CD14-positive monocyte (primary cell): ENCODE measurements around the gene ACVR1. TPM values are rescaled to one million over a fixed set of nuclear protein-coding genes. Genes with fewer than 3 reads are reported as not detected.
A peak's percentile ranks its signal among the peaks of the same experiment; 100 is the strongest.

ENCODE experiments used
- DNase-seq, 3 donors: peaks; one replicate each; pipeline ENCODE4 v3.0.0-alpha.2; 2011 to 2022
- H2AFZ ChIP-seq: 2 replicates; pipeline ENCODE4 v1.6.0; 2012; ENCODE audit warnings: mild to moderate bottlenecking, low read depth, low read length, inconsistent platforms; ENCODE audit not compliant: insufficient read depth, poor library complexity, severe bottlenecking
- H3K27ac ChIP-seq, 2 donors: 1 replicate in 1 of 2; 2 replicates in 1 of 2; pipeline ENCODE4 v1.5.1; 2012 to 2013; ENCODE audit warnings: low read length in 2 of 2, control low read depth in 1 of 2, inconsistent platforms in 1 of 2, low read depth in 1 of 2, mild to moderate bottlenecking in 1 of 2
- H3K27me3 ChIP-seq, 2 donors: one replicate each; pipeline versions ENCODE4 v1.6.0 to v1.6.1; 2011 to 2013; ENCODE audit warnings: low read length in 2 of 2; ENCODE audit not compliant: control insufficient read depth in 2 of 2, insufficient read depth in 2 of 2
- H3K36me3 ChIP-seq, 2 donors: replicated peaks in 1 of 2; 1 replicate in 1 of 2; 2 replicates in 1 of 2; pipeline versions ENCODE4 v1.5.1 to v1.6.1; 2012 to 2013; ENCODE audit warnings: low read length in 2 of 2, control low read depth in 1 of 2, inconsistent platforms in 1 of 2, mild to moderate bottlenecking in 1 of 2; ENCODE audit not compliant: insufficient read depth in 2 of 2, control insufficient read depth in 1 of 2
- H3K4me1 ChIP-seq, 2 donors: 1 replicate in 1 of 2; 2 replicates in 1 of 2; pipeline versions ENCODE4 v1.5.1 to v1.6.1; 2012 to 2013; ENCODE audit warnings: low read length in 2 of 2, control low read depth in 1 of 2, inconsistent platforms in 1 of 2, mild to moderate bottlenecking in 1 of 2, moderate library complexity in 1 of 2; ENCODE audit not compliant: insufficient read depth in 2 of 2, control insufficient read depth in 1 of 2
- H3K4me2 ChIP-seq: replicated peaks from 2 replicates; pipeline ENCODE3; 2012; ENCODE audit warnings: low read length, moderate library complexity, mild to moderate bottlenecking; ENCODE audit not compliant: poor library complexity, severe bottlenecking; ENCODE audit errors: extremely low read depth
- H3K4me3 ChIP-seq, 3 experiments: fragments of 200-600 bp in 1 of 3; sonication (generic) in 1 of 3; replicated peaks in 1 of 3; 1 replicate in 2 of 3; 2 replicates in 1 of 3; pipeline ENCODE4 v1.5.1; 2011 to 2013; ENCODE audit warnings: low read length in 3 of 3, mild to moderate bottlenecking in 3 of 3, control low read depth in 2 of 3, low read depth in 2 of 3, inconsistent platforms in 1 of 3, moderate library complexity in 1 of 3
- H3K79me2 ChIP-seq: 2 replicates; pipeline ENCODE4 v1.6.0; 2012; ENCODE audit warnings: mild to moderate bottlenecking, control low read depth, inconsistent platforms, low read length, moderate library complexity; ENCODE audit not compliant: insufficient read depth
- H3K9ac ChIP-seq: 2 replicates; pipeline ENCODE4 v1.6.0; 2017; ENCODE audit warnings: low read length, mild to moderate bottlenecking; ENCODE audit not compliant: insufficient read depth, poor library complexity, severe bottlenecking
- H3K9me3 ChIP-seq, 2 donors: replicated peaks in 1 of 2; 1 replicate in 1 of 2; 2 replicates in 1 of 2; pipeline versions ENCODE4 v1.5.1 to v1.6.1; 2012 to 2013; ENCODE audit warnings: low read length in 2 of 2, control low read depth in 1 of 2; ENCODE audit not compliant: control insufficient read depth in 1 of 2, insufficient read depth in 1 of 2
- H4K20me1 ChIP-seq: 2 replicates; pipeline ENCODE4 v1.6.0; 2012; ENCODE audit warnings: mild to moderate bottlenecking, low read length, control low read depth, moderate library complexity; ENCODE audit not compliant: insufficient read depth
- H3K27ac Mint-ChIP-seq, 7 donors: one replicate each; pipeline ENCODE4 v1.8.0; 2020; ENCODE audit warnings: mild to moderate bottlenecking in 7 of 7, mixed read lengths in 7 of 7, moderate library complexity in 6 of 7, inconsistent platforms in 2 of 7
- H3K27me3 Mint-ChIP-seq, 3 donors: one replicate each; pipeline ENCODE4 v1.8.0; 2021 to 2022; ENCODE audit warnings: low read depth in 3 of 3, mild to moderate bottlenecking in 3 of 3, mixed read lengths in 3 of 3, moderate library complexity in 3 of 3, inconsistent platforms in 1 of 3
- H3K36me3 Mint-ChIP-seq, 2 donors: one replicate each; pipeline ENCODE4 v1.8.0; 2020; ENCODE audit warnings: mixed read lengths in 2 of 2, inconsistent platforms in 1 of 2, mild to moderate bottlenecking in 1 of 2
- H3K4me1 Mint-ChIP-seq: one replicate; pipeline ENCODE4 v1.8.0; 2020; ENCODE audit warnings: mild to moderate bottlenecking, mixed read lengths
- H3K4me3 Mint-ChIP-seq, 2 donors: one replicate each; pipeline ENCODE4 v1.8.0; 2020; ENCODE audit warnings: mild to moderate bottlenecking in 2 of 2, mixed read lengths in 2 of 2, moderate library complexity in 1 of 2
- H3K9me3 Mint-ChIP-seq, 7 donors: one replicate each; pipeline ENCODE4 v1.8.0; 2020 to 2022; ENCODE audit warnings: mixed read lengths in 7 of 7, mild to moderate bottlenecking in 6 of 7, moderate library complexity in 6 of 7, inconsistent platforms in 2 of 7
- WGBS: methylation state at CpG from one replicate; pipeline ENCODE4 v1.1.5; 2013; ENCODE audit warnings: missing lambda C conversion rate; ENCODE audit not compliant: insufficient coverage; 5-methylcytosine and 5-hydroxymethylcytosine counted together
- intact Hi-C, 2 donors: fragments of 100-400 bp; cut with micrococcal nuclease; formaldehyde crosslinking; loops; one replicate each; pipeline versions ENCODE4 v1.15.0 to v1.15.1; 2023
- polyA plus RNA-seq, 3 donors: library from polyadenylated mRNA; depleted of rRNA in 1 of 3; unstranded in 2 of 3; stranded (reverse) in 1 of 3; fragments of 300-500 nt in 2 of 3; fragments of >200 nt in 1 of 3; fragmentation: Illumina TruSeq in 2 of 3; gene quantifications; 1 replicate in 2 of 3; 2 replicates in 1 of 3; pipeline ENCODE4 v1.2.3, GENCODE V29; 2012 to 2021
- TF ChIP-seq, protein P1 (sequence below): fragments of 200-600 bp; IDR thresholded peaks from one replicate; pipeline ENCODE4 v1.8.0; 2022; ENCODE audit warnings: antibody characterized with exemption, mild to moderate bottlenecking

ACVR1 gene
- polyA plus RNA-seq, 3 donors, result 2.8 to 13.4 (median 4.9) TPM

DNA sequence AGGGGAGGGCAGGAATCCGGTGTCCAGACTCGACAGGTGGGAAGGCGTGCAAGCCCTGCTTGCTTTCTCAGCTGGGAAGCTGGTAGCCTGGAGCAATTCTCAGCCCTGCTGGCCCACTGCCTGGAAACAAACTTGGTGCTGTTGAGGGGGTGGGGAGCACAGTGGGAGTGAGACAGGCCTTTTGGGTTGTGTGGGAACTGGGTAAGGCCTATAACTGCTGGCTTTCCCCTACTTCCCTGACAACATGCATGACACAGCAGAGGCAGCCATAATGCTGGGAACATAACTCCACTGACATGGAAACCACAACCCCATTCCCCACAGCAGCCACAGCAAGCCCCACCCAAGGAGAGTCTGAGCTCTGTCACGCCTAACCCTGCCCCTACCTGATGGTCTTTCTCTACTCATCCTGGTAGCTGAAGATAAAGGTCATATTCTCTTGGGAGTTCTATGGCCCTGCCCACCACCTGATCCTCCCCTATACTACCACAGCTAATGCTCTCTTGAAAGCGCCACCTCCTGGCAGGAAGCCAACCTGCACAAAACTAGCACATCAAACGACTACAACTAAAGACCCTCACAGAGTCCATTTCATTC is 124.6 kb downstream of the ACVR1 start:
- no peak overlapping the region for H3K27ac ChIP-seq
- Mint-ChIP-seq H3K27me3 (no peaks in the 10 kb centered on the region), H3K9me3 (peaks cover 6 to 42% (median 13%) of the 10 kb centered on the region in 7 donors), H3K4me3 (no peak overlapping the region), H3K27ac (peak overlapping the region in 1 of 7 donors; percentile 43), H3K36me3 (peaks cover 74 to 76% of the 10 kb centered on the region in 2 donors), H3K4me1 (no peaks in the 10 kb centered on the region)
- H3K4me2 ChIP-seq, result no peak overlapping the region
- peaks cover 0 to 79% of the 10 kb centered on the region in 2 donors for H3K36me3 ChIP-seq
- TF ChIP-seq, protein P1, sequence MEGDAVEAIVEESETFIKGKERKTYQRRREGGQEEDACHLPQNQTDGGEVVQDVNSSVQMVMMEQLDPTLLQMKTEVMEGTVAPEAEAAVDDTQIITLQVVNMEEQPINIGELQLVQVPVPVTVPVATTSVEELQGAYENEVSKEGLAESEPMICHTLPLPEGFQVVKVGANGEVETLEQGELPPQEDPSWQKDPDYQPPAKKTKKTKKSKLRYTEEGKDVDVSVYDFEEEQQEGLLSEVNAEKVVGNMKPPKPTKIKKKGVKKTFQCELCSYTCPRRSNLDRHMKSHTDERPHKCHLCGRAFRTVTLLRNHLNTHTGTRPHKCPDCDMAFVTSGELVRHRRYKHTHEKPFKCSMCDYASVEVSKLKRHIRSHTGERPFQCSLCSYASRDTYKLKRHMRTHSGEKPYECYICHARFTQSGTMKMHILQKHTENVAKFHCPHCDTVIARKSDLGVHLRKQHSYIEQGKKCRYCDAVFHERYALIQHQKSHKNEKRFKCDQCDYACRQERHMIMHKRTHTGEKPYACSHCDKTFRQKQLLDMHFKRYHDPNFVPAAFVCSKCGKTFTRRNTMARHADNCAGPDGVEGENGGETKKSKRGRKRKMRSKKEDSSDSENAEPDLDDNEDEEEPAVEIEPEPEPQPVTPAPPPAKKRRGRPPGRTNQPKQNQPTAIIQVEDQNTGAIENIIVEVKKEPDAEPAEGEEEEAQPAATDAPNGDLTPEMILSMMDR, result no peak
- no peaks in the 10 kb centered on the region for H4K20me1 ChIP-seq
- no peaks in the 10 kb centered on the region for H3K4me1 ChIP-seq
- H2AFZ ChIP-seq, result no peak overlapping the region
- intact Hi-C loops, result no loop called here
- DNase-seq, result no peak
- WGBS, result 98% methylated on average over 5 of the region's 6 CpGs
- no peaks in the 10 kb centered on the region for H3K27me3 ChIP-seq
- H3K4me3 ChIP-seq, result no peak overlapping the region
- no peak overlapping the region for H3K9ac ChIP-seq
- peaks cover 0 to 4% of the 10 kb centered on the region in 2 donors for H3K9me3 ChIP-seq
- H3K79me2 ChIP-seq, result no peaks in the 10 kb centered on the region

DNA sequence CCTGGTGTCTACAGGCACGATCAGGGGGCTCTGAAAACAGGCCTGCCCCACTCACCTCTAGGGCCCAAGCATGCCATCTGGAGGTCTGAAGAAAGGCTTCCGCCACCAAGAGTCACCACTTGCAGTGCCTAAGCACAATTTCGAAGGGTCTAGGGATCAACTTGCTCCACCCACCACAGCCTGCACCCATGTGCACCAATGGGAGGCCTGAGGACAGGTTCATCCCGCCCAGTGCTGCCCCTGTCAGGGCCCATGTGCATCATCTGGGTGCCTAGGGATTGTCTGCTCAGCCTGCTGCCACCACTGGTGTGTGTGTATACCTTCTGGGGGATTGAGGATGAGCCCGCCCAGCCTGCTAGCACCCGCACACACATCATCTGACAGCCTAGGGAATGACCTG is 126.4 kb downstream of the ACVR1 start:
- Mint-ChIP-seq H3K36me3 (peaks cover 64 to 65% of the 10 kb centered on the region in 2 donors), H3K4me1 (no peaks in the 10 kb centered on the region), H3K27ac (no peak overlapping the region), H3K4me3 (no peak overlapping the region), H3K9me3 (peaks cover 3 to 28% (median 10%) of the 10 kb centered on the region in 7 donors), H3K27me3 (no peaks in the 10 kb centered on the region)
- Histone ChIP-seq H3K4me3 (no peak overlapping the region), H3K36me3 (peaks cover 0 to 60% of the 10 kb centered on the region in 2 donors), H3K27ac (no peak overlapping the region), H3K9ac (no peak overlapping the region), H3K4me2 (no peak overlapping the region), H3K9me3 (no peaks in the 10 kb centered on the region), H3K27me3 (no peaks in the 10 kb centered on the region), H3K4me1 (no peaks in the 10 kb centered on the region), H2AFZ (no peak overlapping the region), H3K79me2 (no peaks in the 10 kb centered on the region), H4K20me1 (no peaks in the 10 kb centered on the region)
- intact Hi-C loops, result no loop called here
- no peak for DNase-seq
- 94% methylated on average over 3 of the region's 6 CpGs for WGBS
- TF ChIP-seq, protein P1, result no peak
